Stimulated activated CD4-positive, alpha-beta T cell treated with anti-CD3 and anti-CD28 coated beads, Interleukin-15, amount 100 ng/mL, for 48 hours (primary cell): ENCODE results near the gene RAD54L2.
"Not testable (repeated sequence)": the region's sequence is repeated elsewhere in the genome, so short reads cannot be mapped to it uniquely, and the experiment has no call there.

Experiments used
- DNase-seq, 2 donors: peaks; one replicate each; pipeline ENCODE4 v3.0.0-alpha.2; 2020; ENCODE audit warnings: low read depth in 2 of 2

Gene RAD54L2

DNA sequence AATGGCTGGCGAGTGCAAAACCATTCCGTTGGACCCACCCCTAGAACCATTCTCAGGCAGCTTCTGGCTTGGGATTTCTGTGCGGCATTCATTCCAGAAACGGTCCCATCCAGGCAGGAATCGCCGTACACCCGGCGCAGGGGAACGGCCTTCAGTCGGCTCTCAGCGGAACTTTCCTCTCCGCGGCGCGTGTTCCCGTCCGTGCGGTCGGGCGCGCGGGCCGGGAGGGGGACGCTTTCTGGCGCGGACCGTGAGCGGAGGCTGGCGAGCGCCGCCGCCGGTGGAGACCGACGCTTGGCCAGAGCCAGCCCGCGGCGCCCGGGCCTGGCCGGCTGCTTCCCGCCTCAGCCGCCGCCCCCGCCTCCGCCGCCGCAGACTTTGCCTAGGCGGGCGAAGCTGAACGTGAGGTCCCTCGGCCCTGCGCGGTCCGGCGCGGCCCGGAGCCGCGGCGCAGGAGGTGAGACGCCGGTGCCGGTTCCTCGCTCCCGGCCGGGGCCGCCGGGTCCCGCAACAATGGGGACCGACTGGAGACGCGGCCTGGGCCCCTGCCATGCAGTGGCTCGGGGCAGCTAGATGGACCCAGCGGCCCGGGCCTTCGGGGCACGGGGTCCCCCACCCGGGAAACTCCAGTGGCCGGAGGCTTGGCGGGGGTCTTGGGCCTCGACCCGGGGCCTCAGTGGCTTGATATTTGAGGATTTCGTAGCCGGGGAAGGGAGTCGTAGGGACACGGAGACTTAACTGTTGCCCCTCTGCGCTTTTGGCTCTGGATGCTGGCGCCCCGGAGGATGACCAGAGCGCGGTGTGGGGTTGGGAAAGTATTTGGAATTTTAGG is at the start of gene RAD54L2:
Gene RAD54L2, plus strand, starts transcription at position 261 of the 832 bp plus-strand sequence. CDS start 51,702 bp downstream, outside the sequence.
- DNase-seq: peak; percentile 55 to 73

GRCh38 chr3:51498876-51499738 is 39.4 kb upstream of the RAD54L2 start:
- DNase-seq: peak; percentile 86 to 87

DNA sequence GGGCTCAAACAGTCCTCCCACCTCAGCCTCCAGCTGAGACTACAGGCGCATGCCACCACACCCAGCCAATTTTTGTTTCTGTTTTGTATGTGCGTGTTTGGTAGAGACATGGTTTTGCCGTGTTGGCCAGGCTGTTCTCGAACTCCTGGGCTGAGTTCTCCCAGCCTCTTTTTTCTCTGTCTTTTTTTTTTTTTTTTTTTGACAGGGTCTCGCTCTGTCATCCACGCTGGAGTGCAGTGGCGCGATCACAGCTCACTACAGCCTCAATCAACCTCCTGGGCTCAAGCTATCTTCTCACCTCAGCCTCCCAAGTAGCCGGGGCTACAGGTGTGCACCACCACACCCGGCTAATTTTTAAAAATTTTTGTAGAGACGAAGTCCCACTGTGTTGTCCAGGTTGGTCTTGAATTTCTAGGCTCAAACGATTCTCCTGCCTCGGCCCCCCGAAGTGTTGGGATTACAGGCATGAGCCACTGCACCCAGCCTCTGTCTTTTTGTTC is 37.8 kb upstream of the RAD54L2 start:
- no peak for DNase-seq

DNA sequence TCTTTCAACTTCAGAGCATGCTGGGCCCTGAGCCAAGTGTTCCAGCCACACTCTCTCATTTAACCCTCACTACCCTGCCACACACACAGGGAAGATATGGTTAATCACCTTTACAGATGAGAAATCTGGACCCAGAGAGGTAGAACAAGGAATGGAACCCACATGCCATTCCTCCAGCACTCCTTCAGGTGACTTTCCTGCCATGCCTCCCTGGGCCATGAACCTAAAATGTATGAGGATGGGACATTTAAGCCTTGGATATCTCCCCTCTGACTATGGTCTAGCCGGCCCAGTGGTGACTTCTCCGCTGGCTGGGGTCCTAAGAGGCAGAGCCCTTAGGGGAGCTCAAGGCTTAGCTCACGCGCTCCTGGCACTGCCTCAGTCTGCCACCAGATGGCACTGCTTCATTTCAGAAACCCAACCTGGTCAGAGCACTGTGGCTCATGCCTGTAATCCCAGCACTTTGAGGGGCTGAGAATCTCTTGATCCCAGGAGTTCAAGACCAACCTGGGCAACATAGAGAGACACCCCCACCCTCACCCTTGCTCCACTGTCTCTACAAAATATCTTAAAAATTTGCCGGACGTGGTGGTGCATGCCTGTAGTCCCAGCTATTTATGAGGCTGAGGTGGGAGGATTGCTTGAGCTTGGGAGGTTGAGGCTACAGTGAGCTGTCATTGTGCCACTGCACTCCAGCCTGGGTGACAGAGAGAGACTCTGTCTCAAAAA is 36.5 kb upstream of the RAD54L2 start:
- peak; percentile 62 to 72 for DNase-seq

DNA sequence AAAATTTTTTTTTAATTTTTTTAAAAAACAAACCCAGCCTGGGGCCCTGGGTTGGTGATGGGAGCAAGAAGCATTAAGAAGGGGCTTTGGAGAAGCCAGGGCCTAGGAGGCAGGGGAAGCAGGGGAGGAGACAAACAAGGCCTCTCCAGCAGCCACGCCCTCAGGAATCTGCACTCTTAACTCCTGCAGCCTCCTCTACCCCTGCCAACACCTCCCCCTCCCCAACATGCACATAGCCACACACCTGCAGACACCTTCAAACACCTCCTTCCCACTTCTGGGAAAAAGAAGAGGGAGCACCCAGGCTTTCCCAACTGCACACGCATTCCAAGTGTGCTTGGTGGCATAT is 36.0 kb upstream of the RAD54L2 start:
- DNase-seq: no peak

DNA sequence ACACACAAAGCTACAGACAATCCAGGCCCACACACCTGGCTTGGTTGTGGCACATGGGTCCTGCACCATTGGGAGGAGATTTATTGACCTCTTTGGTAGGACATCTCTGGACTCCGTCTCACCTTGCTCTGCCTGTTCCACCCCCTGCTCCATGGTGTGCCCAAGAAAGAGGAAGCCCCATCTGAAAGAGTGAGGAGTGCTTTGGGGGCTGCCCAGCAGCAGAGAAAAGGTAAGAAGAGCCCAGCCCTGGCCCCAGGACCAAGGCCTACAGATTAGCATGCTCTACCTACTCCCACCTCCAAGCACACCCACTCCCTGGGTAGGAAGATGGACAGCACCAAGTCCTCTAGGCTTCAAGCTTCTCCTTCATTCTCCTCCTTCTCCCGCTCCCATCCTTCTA is 35.5 kb upstream of the RAD54L2 start:
- DNase-seq: no peak

- DNase-seq: no peak
These were observed 30.3 kb upstream of the RAD54L2 start for GRCh38 chr3:51508255-51508654.

DNA sequence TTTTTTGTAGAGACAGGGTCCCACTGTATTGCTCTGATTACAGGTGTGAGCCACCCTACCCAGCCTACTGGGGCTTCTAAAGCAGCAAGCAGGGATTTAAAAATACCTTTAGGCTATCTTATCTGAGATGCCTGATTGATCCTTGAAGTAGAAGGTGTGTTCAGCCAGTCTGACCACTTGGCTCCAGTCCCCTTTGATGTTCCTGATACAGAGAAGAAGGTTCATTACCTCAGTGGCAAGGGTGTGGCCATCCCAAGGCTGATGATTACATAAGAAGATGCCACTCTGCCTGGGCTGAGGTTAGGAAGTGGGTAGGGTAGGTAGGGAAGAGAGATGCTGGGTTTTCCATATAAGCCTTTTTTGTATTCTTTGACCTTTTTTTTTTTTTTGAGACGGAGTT is 27.5 kb upstream of the RAD54L2 start:
- no peak for DNase-seq

GRCh38 chr3:51514210-51514609 is 24.3 kb upstream of the RAD54L2 start:
- DNase-seq: no peak

DNA sequence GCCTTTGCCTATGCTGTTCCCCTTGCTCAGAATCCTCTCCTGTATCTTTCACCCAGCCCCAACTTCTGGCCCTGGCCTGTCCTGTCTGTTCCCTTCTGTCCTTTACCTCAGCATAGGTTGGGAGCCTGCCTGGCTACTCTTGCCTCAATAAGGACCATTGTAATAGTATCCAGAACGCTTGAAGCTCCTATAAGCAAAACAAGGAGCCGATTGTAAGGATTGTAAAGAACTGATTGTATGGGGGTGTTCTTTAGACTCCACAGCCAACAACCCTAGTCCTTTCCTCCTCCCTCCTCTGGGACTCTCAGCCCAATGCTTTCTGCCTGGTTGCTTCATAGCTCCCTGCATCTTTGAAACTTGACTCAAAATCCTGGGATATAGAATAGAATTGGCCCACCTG is 18.7 kb upstream of the RAD54L2 start:
- DNase-seq: no peak

DNA sequence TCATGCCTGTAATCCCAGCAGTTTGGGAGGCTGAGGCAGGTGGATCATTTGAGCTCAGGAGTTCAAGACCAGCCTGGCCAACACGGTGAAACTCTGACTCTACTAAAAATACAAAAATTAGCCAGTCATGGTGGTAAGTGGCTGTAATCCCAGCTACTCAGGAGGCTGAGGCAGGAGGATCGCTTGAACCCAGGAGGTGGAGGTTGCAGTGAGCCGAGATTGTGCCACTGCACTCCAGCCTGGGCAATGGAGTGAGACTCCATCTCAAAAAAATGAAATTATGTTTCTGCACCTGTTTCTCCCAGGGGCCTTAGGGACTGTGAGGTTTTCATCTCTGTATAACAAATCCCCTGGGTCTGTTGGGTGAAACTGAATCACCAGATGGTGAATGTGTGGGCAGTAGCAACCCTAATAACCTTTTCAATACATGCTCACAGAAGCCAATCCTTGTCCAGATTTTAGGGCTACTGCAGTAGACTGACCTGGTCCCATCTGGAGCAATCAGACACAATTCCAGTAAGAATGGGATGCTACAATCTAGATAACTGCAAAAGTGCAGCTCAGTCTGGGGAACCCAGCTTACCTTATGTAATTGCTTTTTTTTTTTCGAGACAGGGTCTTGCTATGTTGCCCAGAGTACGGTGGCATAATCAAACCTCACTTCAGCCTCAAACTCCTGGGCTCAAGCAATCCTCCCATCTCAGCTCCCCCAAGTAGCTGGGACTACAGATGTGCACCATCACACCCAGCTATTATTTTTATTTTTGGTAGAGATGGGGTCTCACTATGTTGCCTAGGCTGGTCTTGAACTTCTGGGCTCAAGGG is 17.4 kb upstream of the RAD54L2 start:
- DNase-seq: not testable (repeated sequence)

DNA sequence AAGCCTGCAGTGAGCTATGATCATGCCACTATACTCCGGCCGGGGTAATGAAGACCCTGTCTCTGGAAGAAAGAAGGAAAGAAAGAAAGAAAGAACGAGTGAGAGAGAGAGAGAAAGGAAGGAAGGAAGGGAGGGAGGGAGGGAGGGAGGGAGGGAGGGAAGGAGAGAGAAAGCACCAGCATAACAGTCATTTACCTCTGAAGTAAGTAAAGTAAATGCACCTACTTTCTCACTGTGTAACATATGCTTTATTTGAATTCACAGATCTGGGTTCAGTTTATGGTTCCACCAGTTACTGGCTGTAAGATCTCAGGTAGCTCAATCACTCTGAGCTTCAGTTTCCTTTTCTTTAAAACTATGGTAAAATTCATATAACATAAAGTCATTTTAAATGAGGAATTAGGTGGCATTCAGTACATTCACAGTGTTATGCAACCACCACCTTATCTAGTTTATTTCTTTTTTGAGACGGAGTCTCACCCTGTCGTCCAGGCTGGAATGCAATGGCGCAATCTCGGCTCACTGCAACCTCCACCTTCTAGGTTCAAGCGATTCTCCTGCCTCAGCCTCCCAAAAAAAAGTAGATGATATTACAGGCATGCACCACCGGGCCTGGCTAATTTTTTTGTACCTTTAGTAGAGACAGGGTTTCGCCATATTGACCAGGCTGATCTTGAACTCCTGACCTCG is 16.1 kb upstream of the RAD54L2 start:
- DNase-seq: no peak

DNA sequence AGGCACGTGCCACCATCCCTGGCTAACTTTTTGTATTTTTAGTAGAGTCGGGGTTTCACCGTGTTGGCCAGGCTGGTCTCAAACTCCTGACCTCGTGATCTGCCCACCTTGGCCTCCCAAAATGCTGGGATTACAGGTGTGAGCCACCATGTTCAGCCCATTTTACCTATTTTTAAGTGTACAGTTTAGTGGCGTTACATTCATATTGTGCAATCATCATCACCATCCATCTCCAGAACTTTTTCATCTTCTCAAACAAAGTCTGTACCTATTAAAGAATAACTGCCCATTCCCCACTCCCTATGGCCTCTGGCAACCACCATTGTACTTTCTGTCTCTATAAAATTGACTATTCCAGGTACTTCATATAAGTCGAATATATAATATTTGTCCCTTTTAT is 13.6 kb upstream of the RAD54L2 start:
- DNase-seq: not testable (repeated sequence)

GRCh38 chr3:51530485-51530884 is 8.0 kb upstream of the RAD54L2 start:
- no peak for DNase-seq

- no peak for DNase-seq
These were observed 3.1 kb upstream of the RAD54L2 start for GRCh38 chr3:51535146-51536019.

- not testable (repeated sequence) for DNase-seq
These were observed 888 bp upstream of the RAD54L2 start for GRCh38 chr3:51537631-51538030.

- DNase-seq: no peak
These were observed 432 bp upstream of the RAD54L2 start for GRCh38 chr3:51538115-51538458.

- DNase-seq: peak; percentile 42 to 51
These were observed 897 bp downstream of the RAD54L2 start for GRCh38 chr3:51539291-51539941.

GRCh38 chr3:51542596-51542995 is 4.1 kb downstream of the RAD54L2 start:
- not testable (repeated sequence) for DNase-seq
